ENCODE results near the gene SF3A2.

Gene SF3A2

GRCh38 chr19:2249880-2250765, 13.5 kb downstream of the SF3A2 start:
- no peak for TF ChIP-seq JUND (IDR thresholded peaks at IDR 0.05; ENCODE audit: low read depth)
- in situ Hi-C loops (cut with HindIII; ENCODE audit: low pct_unique_long_range_greater_than_20kb, low sequenced_read_pairs): no loop called here
- no peak for DNase-seq (ENCODE audit: low read depth in 1 of 2, low spot score in 1 of 2)

- TF ChIP-seq JUND (IDR thresholded peaks at IDR 0.05; ENCODE audit: low read depth): no peak
- DNase-seq (ENCODE audit: low read depth in 1 of 2, low spot score in 1 of 2): no peak
- in situ Hi-C loops (cut with HindIII; ENCODE audit: low pct_unique_long_range_greater_than_20kb, low sequenced_read_pairs): no loop called here
Observed at GRCh38 chr19:2250766-2251105, 14.1 kb downstream of the SF3A2 start.

- no peak for TF ChIP-seq JUND (IDR thresholded peaks at IDR 0.05; ENCODE audit: low read depth)
- in situ Hi-C loops (cut with HindIII; ENCODE audit: low pct_unique_long_range_greater_than_20kb, low sequenced_read_pairs): no loop called here
Observed at GRCh38 chr19:2251106-2252054, 14.8 kb downstream of the SF3A2 start.

GRCh38 chr19:2252055-2252796, 15.6 kb downstream of the SF3A2 start:
- no peak for TF ChIP-seq JUND (IDR thresholded peaks at IDR 0.05; ENCODE audit: low read depth)
- no peak for DNase-seq (ENCODE audit: low read depth in 1 of 2, low spot score in 1 of 2)
- in situ Hi-C loops (cut with HindIII; ENCODE audit: low pct_unique_long_range_greater_than_20kb, low sequenced_read_pairs): no loop called here

More at GRCh38 chr19:2251106-2252054, 14.8 kb downstream of the SF3A2 start:
- DNase-seq (ENCODE audit: low read depth in 1 of 2, low spot score in 1 of 2): no peak

GRCh38 chr19:2252797-2253105, 16.1 kb downstream of the SF3A2 start:
- in situ Hi-C loops (cut with HindIII; ENCODE audit: low pct_unique_long_range_greater_than_20kb, low sequenced_read_pairs): no loop called here
- no peak for DNase-seq (ENCODE audit: low read depth in 1 of 2, low spot score in 1 of 2)
- no peak for TF ChIP-seq JUND (IDR thresholded peaks at IDR 0.05; ENCODE audit: low read depth)

GRCh38 chr19:2253106-2254063, 16.8 kb downstream of the SF3A2 start:
- in situ Hi-C loops (cut with HindIII; ENCODE audit: low pct_unique_long_range_greater_than_20kb, low sequenced_read_pairs): no loop called here
- no peak for TF ChIP-seq JUND (IDR thresholded peaks at IDR 0.05; ENCODE audit: low read depth)
- DNase-seq (ENCODE audit: low read depth in 1 of 2, low spot score in 1 of 2): no peak

GRCh38 chr19:2254064-2254872, 17.6 kb downstream of the SF3A2 start:
- DNase-seq (ENCODE audit: low read depth in 1 of 2, low spot score in 1 of 2): no peak
- no peak for TF ChIP-seq JUND (IDR thresholded peaks at IDR 0.05; ENCODE audit: low read depth)
- in situ Hi-C loops (cut with HindIII; ENCODE audit: low pct_unique_long_range_greater_than_20kb, low sequenced_read_pairs): no loop called here

GRCh38 chr19:2255112-2255845, 18.7 kb downstream of the SF3A2 start:
- in situ Hi-C loops (cut with HindIII; ENCODE audit: low pct_unique_long_range_greater_than_20kb, low sequenced_read_pairs): no loop called here
- TF ChIP-seq JUND (IDR thresholded peaks at IDR 0.05; ENCODE audit: low read depth): no peak
- DNase-seq (ENCODE audit: low read depth in 1 of 2, low spot score in 1 of 2): no peak

- no peak for DNase-seq (ENCODE audit: low read depth in 1 of 2, low spot score in 1 of 2)
- no peak for TF ChIP-seq JUND (IDR thresholded peaks at IDR 0.05; ENCODE audit: low read depth)
- in situ Hi-C loops (cut with HindIII; ENCODE audit: low pct_unique_long_range_greater_than_20kb, low sequenced_read_pairs): no loop called here
Observed at GRCh38 chr19:2255982-2256685, 19.5 kb downstream of the SF3A2 start, which contains the start of gene JSRP1. JSRP1 (minus strand) TSS chr19:2256417; CDS start chr19:2255314, 1,103 bp downstream.

GRCh38 chr19:2259336-2259735, 22.7 kb downstream of the SF3A2 start:
- TF ChIP-seq JUND (IDR thresholded peaks at IDR 0.05; ENCODE audit: low read depth): no peak
- in situ Hi-C loops (cut with HindIII; ENCODE audit: low pct_unique_long_range_greater_than_20kb, low sequenced_read_pairs): no loop called here
- no peak for DNase-seq (ENCODE audit: low read depth in 1 of 2, low spot score in 1 of 2)
